Amniotic epithelial cell (primary cell): ENCODE results near the gene FAM241A.
"Not testable (repeated sequence)": the region's sequence is repeated elsewhere in the genome, so short reads cannot be mapped to it uniquely, and the experiment has no call there.

Experiments used
- DNase-seq: peaks from one replicate; pipeline ENCODE4 v3.0.0-alpha.2; 2010; ENCODE audit warnings: low read depth

The FAM241A gene

GRCh38 chr4:112145326-112145789 lies at the start of gene FAM241A:
Gene FAM241A, plus strand, starts transcription at chr4:112145454. Its CDS starts 127 bp downstream, at chr4:112145581.
- DNase-seq: peak; percentile 72

- no peak for DNase-seq
These were observed 46.3 kb upstream of the FAM241A start for GRCh38 chr4:112098841-112099530.

- DNase-seq: peak; percentile 61
These were observed 45.5 kb upstream of the FAM241A start for GRCh38 chr4:112099701-112100297.

GRCh38 chr4:112102875-112103370 lies 42.3 kb upstream of the FAM241A start:
- DNase-seq: no peak

- no peak for DNase-seq
These were observed 39.9 kb upstream of the FAM241A start for GRCh38 chr4:112105201-112105969.

- DNase-seq: peak; percentile 22
These were observed 35.7 kb upstream of the FAM241A start for GRCh38 chr4:112109360-112110058.

GRCh38 chr4:112110059-112110425 lies 35.2 kb upstream of the FAM241A start:
- no peak for DNase-seq

- no peak for DNase-seq
These were observed 33.9 kb upstream of the FAM241A start for GRCh38 chr4:112111306-112111705.

- not testable (repeated sequence) for DNase-seq
These were observed 33.2 kb upstream of the FAM241A start for GRCh38 chr4:112112095-112112494.

GRCh38 chr4:112112590-112113170 lies 32.6 kb upstream of the FAM241A start:
- no peak for DNase-seq

- no peak for DNase-seq
These were observed 31.4 kb upstream of the FAM241A start for GRCh38 chr4:112113864-112114263.

- no peak for DNase-seq
These were observed 30.8 kb upstream of the FAM241A start for GRCh38 chr4:112114452-112114851.

GRCh38 chr4:112118742-112119352 lies 26.4 kb upstream of the FAM241A start:
- no peak for DNase-seq

- DNase-seq: peak; percentile 4
These were observed 25.9 kb upstream of the FAM241A start for GRCh38 chr4:112119353-112119783.

GRCh38 chr4:112120021-112120420 lies 25.2 kb upstream of the FAM241A start:
- DNase-seq: peak; percentile 69

GRCh38 chr4:112125416-112125815 lies 19.8 kb upstream of the FAM241A start:
- no peak for DNase-seq

GRCh38 chr4:112127048-112127637 lies 18.1 kb upstream of the FAM241A start:
- DNase-seq: no peak

- DNase-seq: peak; percentile 9
These were observed 17.5 kb upstream of the FAM241A start for GRCh38 chr4:112127803-112128202.

- no peak for DNase-seq
These were observed 16.8 kb upstream of the FAM241A start for GRCh38 chr4:112128452-112128851.

GRCh38 chr4:112130906-112131305 lies 14.3 kb upstream of the FAM241A start:
- DNase-seq: no peak

- DNase-seq: no peak
These were observed 8.7 kb upstream of the FAM241A start for GRCh38 chr4:112136551-112136950.
